Measurements from ENCODE around the gene SCRN3. TPM values are rescaled to one million over a fixed set of nuclear protein-coding genes. Genes with fewer than 3 reads are reported as not detected.
A peak's percentile ranks its signal among the peaks of the same experiment; 100 is the strongest.
"Not testable (repeated sequence)": the region's sequence is repeated elsewhere in the genome, so short reads cannot be mapped to it uniquely, and the experiment has no call there.

The SCRN3 gene
- total RNA-seq, 2 experiments from 2014 or later: 14.7 to 18.6 TPM

DNA sequence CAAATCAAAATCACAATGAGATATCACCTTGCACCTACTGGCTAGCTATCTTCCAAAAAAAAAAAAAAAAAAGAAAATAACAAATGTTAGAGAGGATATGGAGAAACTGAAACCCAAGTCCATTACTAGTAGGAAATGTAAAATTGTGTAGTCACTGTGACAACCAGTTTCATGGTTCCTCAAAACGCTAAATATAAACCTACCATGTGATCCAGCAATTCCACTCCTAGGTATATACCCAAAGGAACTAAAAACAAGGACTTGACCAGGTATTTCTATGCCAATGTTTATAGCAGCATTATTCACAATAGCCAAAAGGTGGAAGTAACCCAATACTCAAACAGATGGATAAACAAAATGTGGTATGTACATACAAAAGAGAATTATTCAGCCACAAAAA lies 11.7 kb upstream of the SCRN3 start:
- H3K4me3 Mint-ChIP-seq: no peak overlapping the region
- peaks cover 26% of the 10 kb centered on the region for H3K36me3 Mint-ChIP-seq (ENCODE audit: low read depth)
- ChIA-PET POLR2A (no interaction called here), CTCF (no interaction called here)
- H3K9me3 Mint-ChIP-seq (ENCODE audit: insufficient read depth): no peaks in the 10 kb centered on the region
- no peak for ATAC-seq
- H3K27ac Mint-ChIP-seq: no peak overlapping the region
- no peak for DNase-seq
- no peaks in the 10 kb centered on the region for H3K4me1 Mint-ChIP-seq (ENCODE audit: low read depth)
- no peaks in the 10 kb centered on the region for H3K27me3 Mint-ChIP-seq (ENCODE audit: low read depth)

GRCh38 chr2:174385201-174385600 lies 10.3 kb upstream of the SCRN3 start:
- Mint-ChIP-seq H3K36me3 (ENCODE audit: low read depth) (peaks cover 34% of the 10 kb centered on the region), H3K27me3 (ENCODE audit: low read depth) (no peaks in the 10 kb centered on the region), H3K4me1 (ENCODE audit: low read depth) (no peaks in the 10 kb centered on the region), H3K4me3 (no peak overlapping the region), H3K27ac (no peak overlapping the region), H3K9me3 (ENCODE audit: insufficient read depth) (no peaks in the 10 kb centered on the region)
- ChIA-PET CTCF (no interaction called here), POLR2A (no interaction called here)
- ATAC-seq (no peak), DNase-seq (no peak)

DNA sequence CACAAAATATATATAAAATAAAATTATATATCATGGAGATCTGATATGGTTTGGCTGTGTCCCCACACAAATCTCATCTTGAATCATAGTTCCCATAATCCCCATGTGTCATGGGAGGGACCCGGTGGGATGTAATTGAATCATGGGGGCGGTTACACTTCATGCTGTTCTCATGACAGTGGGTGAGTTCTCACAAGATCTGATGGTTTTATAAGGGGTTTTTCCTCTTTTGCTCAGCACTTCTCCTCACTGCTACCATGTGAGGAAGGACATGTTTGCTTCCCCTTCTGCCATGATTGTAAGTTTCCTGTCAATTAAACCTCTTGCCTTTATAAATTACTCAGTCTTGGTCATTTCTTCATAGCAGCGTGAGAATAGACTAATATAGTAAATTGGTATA lies 6.8 kb upstream of the SCRN3 start:
- H3K4me1 Mint-ChIP-seq (ENCODE audit: low read depth); CTCF ChIA-PET; DNase-seq; H3K27me3 Mint-ChIP-seq (ENCODE audit: low read depth); ATAC-seq; H3K27ac Mint-ChIP-seq; H3K4me3 Mint-ChIP-seq; H3K9me3 Mint-ChIP-seq (ENCODE audit: insufficient read depth); POLR2A ChIA-PET: not testable (repeated sequence)
- peaks cover 45% of the 10 kb centered on the region for H3K36me3 Mint-ChIP-seq (ENCODE audit: low read depth)

GRCh38 chr2:174389542-174389941 lies 6.0 kb upstream of the SCRN3 start:
- Mint-ChIP-seq H3K36me3 (ENCODE audit: low read depth) (peaks cover 39% of the 10 kb centered on the region), H3K4me3 (no peak overlapping the region), H3K4me1 (ENCODE audit: low read depth) (peaks cover 18% of the 10 kb centered on the region), H3K27ac (no peak overlapping the region), H3K27me3 (ENCODE audit: low read depth) (no peaks in the 10 kb centered on the region), H3K9me3 (ENCODE audit: insufficient read depth) (no peaks in the 10 kb centered on the region)
- ATAC-seq (no peak), DNase-seq (no peak)
- ChIA-PET CTCF (no interaction called here), POLR2A (no interaction called here)

- H3K27me3 Mint-ChIP-seq (ENCODE audit: low read depth); H3K27ac Mint-ChIP-seq; H3K9me3 Mint-ChIP-seq (ENCODE audit: insufficient read depth); POLR2A ChIA-PET; H3K4me3 Mint-ChIP-seq; CTCF ChIA-PET; ATAC-seq; DNase-seq: not testable (repeated sequence)
- Mint-ChIP-seq H3K4me1 (ENCODE audit: low read depth) (peaks cover 24% of the 10 kb centered on the region), H3K36me3 (ENCODE audit: low read depth) (peaks cover 38% of the 10 kb centered on the region)
Observed at GRCh38 chr2:174390303-174390702, 5.2 kb upstream of the SCRN3 start.

GRCh38 chr2:174392706-174393105 lies 2.8 kb upstream of the SCRN3 start:
- DNase-seq (no peak), ATAC-seq (no peak)
- Mint-ChIP-seq H3K36me3 (ENCODE audit: low read depth) (peaks cover 28% of the 10 kb centered on the region), H3K4me3 (no peak overlapping the region), H3K9me3 (ENCODE audit: insufficient read depth) (no peaks in the 10 kb centered on the region), H3K27me3 (ENCODE audit: low read depth) (no peaks in the 10 kb centered on the region), H3K4me1 (ENCODE audit: low read depth) (peaks cover 33% of the 10 kb centered on the region), H3K27ac (no peak overlapping the region)
- ChIA-PET CTCF (interaction anchor here (0.9 to 1.0 kb wide), 2 partner anchors 70 to 154 kb away, joined by 3 to 4 read pairs; no protein-coding TSS in a partner anchor), POLR2A (interaction anchor here (0.9 kb wide), 1 partner anchor 11 kb away, joined by 4 read pairs; no protein-coding TSS in a partner anchor)

- H3K4me1 Mint-ChIP-seq (ENCODE audit: low read depth): peaks cover 34% of the 10 kb centered on the region
- DNase-seq (peak; percentile 35), ATAC-seq (peak; percentile 42)
- peak overlapping the region; percentile 100 for H3K4me3 Mint-ChIP-seq
- H3K9me3 Mint-ChIP-seq (ENCODE audit: insufficient read depth): no peaks in the 10 kb centered on the region
- no peaks in the 10 kb centered on the region for H3K27me3 Mint-ChIP-seq (ENCODE audit: low read depth)
- POLR2A ChIA-PET: interaction anchor here (1.0 to 1.5 kb wide), 6 partner anchors 17 to 198 kb away, joined by 3 read pairs; no protein-coding TSS in a partner anchor
- peak overlapping the region; percentile 99 for H3K27ac Mint-ChIP-seq
- CTCF ChIA-PET: interaction anchor here (1.0 to 1.3 kb wide), 3 partner anchors 9 to 151 kb away, joined by 4 to 8 read pairs (median 5); no protein-coding TSS in a partner anchor
- peaks cover 18% of the 10 kb centered on the region for H3K36me3 Mint-ChIP-seq (ENCODE audit: low read depth)
Observed at GRCh38 chr2:174395969-174396630, 570 bp downstream of the SCRN3 start.

DNA sequence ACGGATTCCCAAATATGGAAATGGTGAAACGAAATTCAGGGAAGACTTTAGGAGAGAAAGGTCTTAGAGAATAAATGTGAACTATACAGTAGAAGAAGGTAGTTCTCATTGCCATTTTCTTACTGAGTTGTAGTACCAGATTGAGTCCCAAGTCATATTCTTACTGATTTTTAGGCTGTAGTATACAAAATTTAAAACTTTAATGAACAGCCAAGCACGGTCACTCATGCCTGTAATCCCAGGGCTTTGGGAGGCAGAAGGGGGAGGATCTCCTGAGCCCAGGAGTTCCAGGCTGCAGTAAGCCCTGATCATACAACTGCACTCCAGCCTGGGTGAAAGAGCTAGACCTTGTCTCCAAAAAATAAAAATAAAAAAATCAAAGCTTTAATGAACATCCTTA lies 2.2 kb downstream of the SCRN3 start:
- Mint-ChIP-seq H3K9me3 (ENCODE audit: insufficient read depth) (no peaks in the 10 kb centered on the region), H3K36me3 (ENCODE audit: low read depth) (peaks cover 14% of the 10 kb centered on the region), H3K27ac (no peak overlapping the region), H3K27me3 (ENCODE audit: low read depth) (no peaks in the 10 kb centered on the region), H3K4me3 (no peak overlapping the region), H3K4me1 (ENCODE audit: low read depth) (peaks cover 28% of the 10 kb centered on the region)
- POLR2A ChIA-PET: no interaction called here
- ATAC-seq: no peak
- DNase-seq: no peak
- CTCF ChIA-PET: no interaction called here

DNA sequence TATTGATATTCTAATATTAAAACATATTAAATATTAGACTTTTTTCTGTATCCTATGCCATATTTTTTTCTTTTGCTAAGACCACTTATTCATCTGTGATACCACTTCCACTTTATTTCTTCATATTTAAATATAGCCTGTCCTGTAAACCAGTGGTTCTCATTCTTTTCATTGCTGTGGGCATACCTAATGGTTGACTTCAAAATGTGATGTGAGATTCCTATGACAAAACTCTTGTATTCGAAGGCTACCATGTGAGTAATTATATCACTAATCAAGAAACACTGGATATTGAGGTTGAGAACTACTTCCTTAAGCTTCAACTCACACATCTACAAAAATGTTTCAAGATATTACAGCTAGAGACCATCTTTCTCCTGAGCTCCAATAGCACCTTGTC lies 3.6 kb downstream of the SCRN3 start:
- Mint-ChIP-seq H3K4me1 (ENCODE audit: low read depth) (peaks cover 20% of the 10 kb centered on the region), H3K27ac (no peak overlapping the region), H3K9me3 (ENCODE audit: insufficient read depth) (no peaks in the 10 kb centered on the region), H3K4me3 (no peak overlapping the region), H3K36me3 (ENCODE audit: low read depth) (peaks cover 15% of the 10 kb centered on the region), H3K27me3 (ENCODE audit: low read depth) (no peaks in the 10 kb centered on the region)
- POLR2A ChIA-PET: no interaction called here
- DNase-seq (no peak), ATAC-seq (no peak)
- CTCF ChIA-PET: no interaction called here

DNA sequence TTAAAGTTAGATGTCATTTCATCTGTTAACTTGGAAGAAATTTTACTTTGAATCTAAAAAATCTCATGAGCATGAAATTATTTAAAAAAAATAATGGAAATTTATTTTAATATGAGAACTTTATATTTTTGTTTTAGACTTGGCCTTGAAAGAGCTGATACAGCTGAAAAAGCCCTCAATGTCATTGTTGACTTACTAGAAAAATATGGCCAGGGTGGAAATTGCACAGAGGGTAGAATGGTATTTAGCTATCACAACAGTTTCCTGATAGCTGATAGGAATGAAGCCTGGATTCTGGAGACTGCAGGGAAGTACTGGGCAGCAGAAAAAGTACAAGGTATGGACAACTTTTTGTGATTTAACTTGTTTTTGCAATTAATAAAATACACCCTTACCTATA lies 5.3 kb downstream of the SCRN3 start:
- DNase-seq (no peak), ATAC-seq (no peak)
- no peaks in the 10 kb centered on the region for H3K9me3 Mint-ChIP-seq (ENCODE audit: insufficient read depth)
- H3K27ac Mint-ChIP-seq: no peak overlapping the region
- ChIA-PET CTCF (interaction anchor here (1.4 kb wide), 1 partner anchor 146 kb away, joined by 4 read pairs; no protein-coding TSS in a partner anchor), POLR2A (no interaction called here)
- no peak overlapping the region for H3K4me3 Mint-ChIP-seq
- peaks cover 11% of the 10 kb centered on the region for H3K4me1 Mint-ChIP-seq (ENCODE audit: low read depth)
- H3K36me3 Mint-ChIP-seq (ENCODE audit: low read depth): peaks cover 15% of the 10 kb centered on the region
- no peaks in the 10 kb centered on the region for H3K27me3 Mint-ChIP-seq (ENCODE audit: low read depth)

GRCh38 chr2:174403628-174404027 lies 8.1 kb downstream of the SCRN3 start:
- Mint-ChIP-seq H3K27me3 (ENCODE audit: low read depth) (no peaks in the 10 kb centered on the region), H3K27ac (no peak overlapping the region), H3K9me3 (ENCODE audit: insufficient read depth) (no peaks in the 10 kb centered on the region), H3K36me3 (ENCODE audit: low read depth) (peaks cover 15% of the 10 kb centered on the region), H3K4me1 (ENCODE audit: low read depth) (no peaks in the 10 kb centered on the region), H3K4me3 (no peak overlapping the region)
- ATAC-seq (no peak), DNase-seq (no peak)
- CTCF ChIA-PET: no interaction called here
- POLR2A ChIA-PET: no interaction called here

GRCh38 chr2:174410039-174410438 lies 14.5 kb downstream of the SCRN3 start:
- H3K36me3 Mint-ChIP-seq (ENCODE audit: low read depth): peaks cover 15% of the 10 kb centered on the region
- CTCF ChIA-PET; H3K4me1 Mint-ChIP-seq (ENCODE audit: low read depth); POLR2A ChIA-PET; H3K4me3 Mint-ChIP-seq; ATAC-seq; H3K27me3 Mint-ChIP-seq (ENCODE audit: low read depth); DNase-seq; H3K9me3 Mint-ChIP-seq (ENCODE audit: insufficient read depth); H3K27ac Mint-ChIP-seq: not testable (repeated sequence)

- peaks cover 18% of the 10 kb centered on the region for H3K36me3 Mint-ChIP-seq (ENCODE audit: low read depth)
- no peak overlapping the region for H3K27ac Mint-ChIP-seq
- H3K9me3 Mint-ChIP-seq (ENCODE audit: insufficient read depth): no peaks in the 10 kb centered on the region
- H3K27me3 Mint-ChIP-seq (ENCODE audit: low read depth): no peaks in the 10 kb centered on the region
- CTCF ChIA-PET: interaction anchor here (1.5 kb wide), 1 partner anchor 71 kb away, joined by 3 read pairs; no protein-coding TSS in a partner anchor
- POLR2A ChIA-PET: no interaction called here
- DNase-seq: no peak
- no peak overlapping the region for H3K4me3 Mint-ChIP-seq
- peaks cover 3% of the 10 kb centered on the region for H3K4me1 Mint-ChIP-seq (ENCODE audit: low read depth)
- ATAC-seq: no peak
Observed at GRCh38 chr2:174412256-174412655, 16.7 kb downstream of the SCRN3 start.

Measured in activated CD8-positive, alpha-beta T cell treated with anti-CD3 and anti-CD28 coated beads, Interleukin-2, amount 10 ng/mL, durations not matched to agents 7 days and 5 days (primary cell).